WERI-Rb-1 (cell line): ENCODE results near the gene CPSF4L.
A peak's percentile ranks its signal among the peaks of the same experiment; 100 is the strongest.

Experiments used
- DNase-seq: peaks from one replicate; pipeline ENCODE4 v3.0.0-alpha.2; 2020
- H3K27ac ChIP-seq: fragments of 250-450 bp; sonication (Bioruptor Pico); 2 replicates; pipeline ENCODE4 v1.5.1; 2020; ENCODE audit warnings: mild to moderate bottlenecking, moderate library complexity
- H3K27me3 ChIP-seq: fragments of 250-450 bp; sonication (Bioruptor Pico); 2 replicates; pipeline ENCODE4 v1.5.1; 2021; ENCODE audit warnings: mild to moderate bottlenecking, low read depth, moderate library complexity; ENCODE audit not compliant: insufficient read depth, severe bottlenecking
- H3K36me3 ChIP-seq: fragments of 250-450 bp; sonication (Bioruptor Pico); 2 replicates; pipeline ENCODE4 v1.5.1; 2020; ENCODE audit warnings: mild to moderate bottlenecking, moderate library complexity
- H3K4me3 ChIP-seq: 2 replicates; pipeline ENCODE4 v1.5.1; 2011; ENCODE audit warnings: low read depth, mild to moderate bottlenecking, control low read depth, low read length
- H3K9me3 ChIP-seq: fragments of 250-450 bp; sonication (Bioruptor Pico); 2 replicates; pipeline ENCODE4 v1.5.1; 2021; ENCODE audit warnings: mild to moderate bottlenecking, moderate library complexity; ENCODE audit not compliant: severe bottlenecking
- CTCF ChIP-seq: IDR thresholded peaks from 2 replicates; pipeline ENCODE4 v1.5.1; 2011; ENCODE audit warnings: low read depth, mild to moderate bottlenecking, control low read depth, inconsistent platforms, low read length

Gene CPSF4L

GRCh38 chr17:73300392-73300791 is 38.7 kb upstream of the CPSF4L start:
- no peak overlapping the region for H3K4me3 ChIP-seq
- H3K27ac ChIP-seq = no peak overlapping the region
- no peaks in the 10 kb centered on the region for H3K9me3 ChIP-seq
- no peaks in the 10 kb centered on the region for H3K27me3 ChIP-seq
- no peak for DNase-seq
- TF ChIP-seq CTCF = no peak
- peaks cover 6% of the 10 kb centered on the region; the same call in 1 of the 2 replicates for H3K36me3 ChIP-seq

GRCh38 chr17:73297934-73298861 is 36.5 kb upstream of the CPSF4L start:
- Histone ChIP-seq H3K4me3 (no peak overlapping the region), H3K9me3 (no peaks in the 10 kb centered on the region), H3K36me3 (peaks cover 11% of the 10 kb centered on the region), H3K27me3 (no peaks in the 10 kb centered on the region), H3K27ac (peak overlapping the region; percentile 53)
- DNase-seq = peak; percentile 71
- TF ChIP-seq CTCF = no peak

GRCh38 chr17:73293480-73293911 is 31.8 kb upstream of the CPSF4L start:
- Histone ChIP-seq H3K9me3 (no peaks in the 10 kb centered on the region), H3K27me3 (no peaks in the 10 kb centered on the region), H3K27ac (no peak overlapping the region), H3K36me3 (peaks cover 21% of the 10 kb centered on the region), H3K4me3 (no peak overlapping the region)
- no peak for TF ChIP-seq CTCF
- DNase-seq = no peak

- Histone ChIP-seq H3K27ac (no peak overlapping the region), H3K4me3 (no peak overlapping the region), H3K27me3 (no peaks in the 10 kb centered on the region), H3K9me3 (no peaks in the 10 kb centered on the region), H3K36me3 (peaks cover 21% of the 10 kb centered on the region)
- DNase-seq = no peak
- TF ChIP-seq CTCF = no peak
Measured at GRCh38 chr17:73293031-73293430, 31.4 kb upstream of the CPSF4L start.

GRCh38 chr17:73292031-73292531 is 30.4 kb upstream of the CPSF4L start:
- H3K27me3 ChIP-seq = no peaks in the 10 kb centered on the region
- no peak for TF ChIP-seq CTCF
- no peak overlapping the region for H3K4me3 ChIP-seq
- H3K9me3 ChIP-seq = no peaks in the 10 kb centered on the region
- peaks cover 21% of the 10 kb centered on the region for H3K36me3 ChIP-seq
- DNase-seq = no peak
- H3K27ac ChIP-seq = no peak overlapping the region
